ENCODE results near the gene PRPF4. TPM values are rescaled to one million over a fixed set of nuclear protein-coding genes. Genes with fewer than 3 reads are reported as not detected.

The PRPF4 gene
- total RNA-seq, 2 donors from 2014 or later = 20.6 to 23.6 TPM

- Histone ChIP-seq H3K27ac (no peak overlapping the region), H3K36me3 (no peaks in the 10 kb centered on the region), H3K27me3 (replicated peaks; ENCODE audit: insufficient read depth) (no peaks in the 10 kb centered on the region), H3K9me3 (no peaks in the 10 kb centered on the region), H3K4me3 (no peak overlapping the region), H3K4me1 (ENCODE audit: control insufficient read depth in 1 of 2, low read depth in 2 of 2) (peaks cover 0 to 19% of the 10 kb centered on the region in 2 donors)
- no peak for TF ChIP-seq CTCF (IDR thresholded peaks at IDR 0.05)
- DNase-seq (ENCODE audit: low spot score) (no peak), ATAC-seq (ENCODE audit: insufficient number of reproducible peaks, low FRiP score, low read depth) (no peak)
These were observed 36.5 kb downstream of the PRPF4 start for GRCh38 chr9:113311961-113312360.

- no peak for ATAC-seq (ENCODE audit: insufficient number of reproducible peaks, low FRiP score, low read depth)
- no peaks in the 10 kb centered on the region for H3K36me3 ChIP-seq
- no peaks in the 10 kb centered on the region for H3K27me3 ChIP-seq (replicated peaks; ENCODE audit: insufficient read depth)
- TF ChIP-seq CTCF (IDR thresholded peaks at IDR 0.05) = no peak
- H3K4me1 ChIP-seq (ENCODE audit: control insufficient read depth in 1 of 2, low read depth in 2 of 2) = peaks cover 0 to 32% of the 10 kb centered on the region in 2 donors
- no peak overlapping the region for H3K4me3 ChIP-seq
- no peak overlapping the region for H3K27ac ChIP-seq
- H3K9me3 ChIP-seq = no peaks in the 10 kb centered on the region
- no peak for DNase-seq (ENCODE audit: low spot score)
These were observed 37.8 kb downstream of the PRPF4 start for GRCh38 chr9:113313261-113313660.

- H3K27me3 ChIP-seq (replicated peaks; ENCODE audit: insufficient read depth) = no peaks in the 10 kb centered on the region
- no peak overlapping the region for H3K4me3 ChIP-seq
These were observed 39.8 kb downstream of the PRPF4 start for GRCh38 chr9:113315231-113315630.

GRCh38 chr9:113316030-113316429 lies 40.6 kb downstream of the PRPF4 start:
- peak overlapping the region; percentile 52 to 66 for H3K27ac ChIP-seq
- TF ChIP-seq CTCF (IDR thresholded peaks at IDR 0.05) = no peak
- ATAC-seq (ENCODE audit: insufficient number of reproducible peaks, low FRiP score, low read depth) (no peak), DNase-seq (ENCODE audit: low spot score) (no peak)
- peak overlapping the region; percentile 54 for H3K4me3 ChIP-seq
- H3K27me3 ChIP-seq (replicated peaks; ENCODE audit: insufficient read depth) = no peaks in the 10 kb centered on the region
- no peaks in the 10 kb centered on the region for H3K9me3 ChIP-seq
- peaks cover 0 to 32% of the 10 kb centered on the region in 2 donors for H3K4me1 ChIP-seq (ENCODE audit: control insufficient read depth in 1 of 2, low read depth in 2 of 2)
- no peaks in the 10 kb centered on the region for H3K36me3 ChIP-seq

More at GRCh38 chr9:113315231-113315630, 39.8 kb downstream of the PRPF4 start:
- Histone ChIP-seq H3K36me3 (no peaks in the 10 kb centered on the region), H3K9me3 (no peaks in the 10 kb centered on the region), H3K4me1 (ENCODE audit: control insufficient read depth in 1 of 2, low read depth in 2 of 2) (peaks cover 0 to 32% of the 10 kb centered on the region in 2 donors), H3K27ac (peak overlapping the region; percentile 52 to 66)
- no peak for ATAC-seq (ENCODE audit: insufficient number of reproducible peaks, low FRiP score, low read depth)
- TF ChIP-seq CTCF (IDR thresholded peaks at IDR 0.05) = no peak
- DNase-seq (ENCODE audit: low spot score) = no peak

- no peaks in the 10 kb centered on the region for H3K36me3 ChIP-seq
These were observed 42.3 kb downstream of the PRPF4 start for GRCh38 chr9:113317777-113318176.

More at GRCh38 chr9:113317777-113318176, 42.3 kb downstream of the PRPF4 start:
- Histone ChIP-seq H3K27ac (no peak overlapping the region), H3K9me3 (no peaks in the 10 kb centered on the region), H3K4me3 (no peak overlapping the region), H3K27me3 (replicated peaks; ENCODE audit: insufficient read depth) (no peaks in the 10 kb centered on the region), H3K4me1 (ENCODE audit: control insufficient read depth in 1 of 2, low read depth in 2 of 2) (peaks cover 0 to 32% of the 10 kb centered on the region in 2 donors)
- peak; percentile 43 for TF ChIP-seq CTCF (IDR thresholded peaks at IDR 0.05)
- ATAC-seq (ENCODE audit: insufficient number of reproducible peaks, low FRiP score, low read depth) (no peak), DNase-seq (ENCODE audit: low spot score) (no peak)
